GM12878 (cell line): ENCODE data around the gene GSC2. TPM values are rescaled to one million over a fixed set of nuclear protein-coding genes. Genes with fewer than 3 reads are reported as not detected.

Experiments
- ATAC-seq: fragments of 200-7000 bp; cut with Tn5 transposase; 3 replicates; pipeline ENCODE4 v1.9.1; 2020; ENCODE audit warnings: mild to moderate bottlenecking, moderate library complexity
- BruUV-seq: library from RNA; stranded (reverse); fragments of 400-500 nt; replicated peaks from 2 replicates; lab custom pipeline; 2021; lab: Mats Ljungman, UMichigan
- CTCF ChIA-PET: fragments of 300-600 bp; sonication (Branson Sonifier 250); formaldehyde crosslinking; extraction: SDS; loops from one replicate; lab custom pipeline; 2021; ENCODE audit warnings: inconsistent platforms; lab: Yijun Ruan, JAX
- POLR2A ChIA-PET: fragments of 350-600 bp; formaldehyde crosslinking; extraction: SDS; loops from one replicate; lab custom pipeline; 2021; ENCODE audit warnings: inconsistent platforms; lab: Charles Lee
- RAD21 ChIA-PET: fragments of 300-600 bp; sonication (Branson Sonifier 250); formaldehyde crosslinking; loops from one replicate; lab custom pipeline; 2023; ENCODE audit warnings: antibody characterized with exemption; ENCODE audit not compliant: unreplicated experiment; lab: Charles Lee
- SMC1A ChIA-PET: fragments of 300-600 bp; sonication (Branson Sonifier 250); formaldehyde crosslinking; loops from one replicate; lab custom pipeline; 2023; ENCODE audit not compliant: unreplicated experiment, uncharacterized antibody; lab: Charles Lee
- DNase-seq: peaks from one replicate; pipeline ENCODE4 v3.0.0-alpha.2; 2011; ENCODE audit warnings: low read depth, low spot score
- FAIRE-seq: peaks from 3 replicates; lab custom pipeline; 2011; peaks lifted over from hg19 to GRCh38; lab: Jason Lieb, UNC
- H2AFZ ChIP-seq: 2 replicates; pipeline ENCODE4 v1.6.0; 2011; ENCODE audit warnings: low read depth, low read length, control low read depth; ENCODE audit not compliant: control insufficient read depth
- H3K27ac ChIP-seq: 2 replicates; pipeline ENCODE4 v1.5.1; 2011; ENCODE audit warnings: control low read depth; ENCODE audit not compliant: control insufficient read depth, insufficient read depth
- H3K27me3 ChIP-seq, 2 experiments: replicated peaks in 1 of 2; 2 replicates each; pipeline versions ENCODE4 v1.6.0 to v1.6.1; 2011; ENCODE audit warnings: low read length in 1 of 2; ENCODE audit not compliant: control insufficient read depth in 2 of 2, insufficient read depth in 2 of 2
- H3K36me3 ChIP-seq, 2 experiments: 2 replicates each; pipeline ENCODE4 v1.5.1; 2011; ENCODE audit warnings: low read length in 1 of 2; ENCODE audit not compliant: control insufficient read depth in 2 of 2, insufficient read depth in 2 of 2
- H3K4me1 ChIP-seq: 2 replicates; pipeline ENCODE4 v1.6.1; 2011; ENCODE audit warnings: mild to moderate bottlenecking, low read length, moderate library complexity, mixed read lengths; ENCODE audit not compliant: control insufficient read depth, insufficient read depth
- H3K4me2 ChIP-seq: 2 replicates; pipeline ENCODE4 v1.6.0; 2011; ENCODE audit warnings: control low read depth; ENCODE audit not compliant: control insufficient read depth, insufficient read depth
- H3K4me3 ChIP-seq: fragments of 200-600 bp; sonication (generic); 2 replicates; pipeline ENCODE4 v1.5.1; 2016
- H3K79me2 ChIP-seq: 2 replicates; pipeline ENCODE4 v1.6.0; 2011; ENCODE audit warnings: low read length; ENCODE audit not compliant: control insufficient read depth, insufficient read depth
- H3K9ac ChIP-seq: 2 replicates; pipeline ENCODE4 v1.8.0; 2011; ENCODE audit warnings: low read length, control low read depth, mixed read lengths; ENCODE audit not compliant: control insufficient read depth, insufficient read depth
- H3K9me3 ChIP-seq: replicated peaks from 3 replicates; pipeline ENCODE4 v1.5.1; 2011; ENCODE audit warnings: mild to moderate bottlenecking, low read length; ENCODE audit not compliant: control insufficient read depth, insufficient read depth
- H4K20me1 ChIP-seq: 2 replicates; pipeline ENCODE4 v1.6.0; 2011; ENCODE audit not compliant: control insufficient read depth, insufficient read depth
- ETV6 ChIP-seq, 2 experiments: fragments of 450-650 bp in 1 of 2; IDR thresholded peaks in 1 of 2; conservative IDR thresholded peaks in 1 of 2; 2 replicates each; pipeline ENCODE4 v1.6.1; 2014; ENCODE audit warnings: antibody characterized with exemption in 1 of 2, borderline replicate concordance in 1 of 2, low read depth in 1 of 2, mild to moderate bottlenecking in 1 of 2, moderate library complexity in 1 of 2
- MEF2B ChIP-seq: fragments of 450-650 bp; IDR thresholded peaks from 2 replicates; pipeline ENCODE4 v1.6.1; 2018; ENCODE audit warnings: mild to moderate bottlenecking, moderate library complexity; ENCODE audit not compliant: partially characterized antibody, poor library complexity, severe bottlenecking
- MTA2 ChIP-seq: fragments of 450-650 bp; IDR thresholded peaks from 2 replicates; pipeline ENCODE4 v1.6.1; 2016; ENCODE audit warnings: low read depth, mild to moderate bottlenecking, moderate library complexity
- NRF1 ChIP-seq: conservative IDR thresholded peaks from 2 replicates; pipeline ENCODE4 v1.6.1; 2011; ENCODE audit warnings: mild to moderate bottlenecking, low read depth, low read length, improper control_type of control experiment
- RAD51 ChIP-seq: fragments of 450-650 bp; IDR thresholded peaks from 2 replicates; pipeline ENCODE4 v1.6.1; 2016; ENCODE audit warnings: moderate library complexity, mild to moderate bottlenecking, inconsistent platforms
- SREBF2 ChIP-seq: IDR thresholded peaks from 2 replicates; pipeline ENCODE4 v1.6.1; 2012; ENCODE audit warnings: mild to moderate bottlenecking, low read length
- ZNF207 ChIP-seq: fragments of 450-650 bp; IDR thresholded peaks from 2 replicates; pipeline ENCODE4 v1.6.1; 2014; ENCODE audit warnings: antibody characterized with exemption, mild to moderate bottlenecking, borderline replicate concordance
- ZNF24 ChIP-seq: fragments of 450-650 bp; IDR thresholded peaks from 2 replicates; pipeline ENCODE4 v1.6.1; 2017; ENCODE audit warnings: antibody characterized with exemption, mild to moderate bottlenecking
- WGBS: methylation state at CpG from one replicate; pipeline ENCODE4 v1.1.6; 2016; ENCODE audit warnings: low lambda C conversion rate; ENCODE audit not compliant: insufficient replicate concordance, insufficient coverage; ENCODE audit errors: missing lambda C conversion rate; 5-methylcytosine and 5-hydroxymethylcytosine counted together
- in situ Hi-C: fragments of 300-500 bp; cut with MboI; formaldehyde crosslinking; loops from 9 replicates; pipeline ENCODE4 v1.14.3; 2018; ENCODE audit warnings: mixed read lengths
- intact Hi-C: fragments of 100-400 bp; cut with micrococcal nuclease; formaldehyde crosslinking; loops from one replicate; pipeline ENCODE4 v1.14.2; 2022; ENCODE audit not compliant: unreplicated experiment
- polyA plus RNA-seq, 11 experiments: library from polyadenylated mRNA; depleted of rRNA in 4 of 11; unstranded in 6 of 11; stranded (reverse) in 5 of 11; fragments of >200 nt; fragmentation: Nextera tagmentation in 4 of 11; fragmentation: Illumina TruSeq in 1 of 11; extraction: Ambion mirVana in 4 of 11; extraction: Trizol in 1 of 11; gene quantifications; 1 replicate in 1 of 11; 2 replicates in 10 of 11; pipeline versions ENCODE4 v1.2.1 to v1.2.3, GENCODE V29; 2011 to 2016; ENCODE audit warnings: inconsistent platforms in 2 of 11, missing spikeins in 2 of 11, low read depth in 1 of 11
- total RNA-seq, 4 experiments: library from RNA; depleted of rRNA in 3 of 4; stranded (reverse); fragments of >200 nt in 3 of 4; fragmentation: Illumina TruSeq in 1 of 4; extraction: Trizol in 1 of 4; gene quantifications; 2 replicates each; pipeline versions ENCODE4 v1.2.1 to v1.2.3, GENCODE V29; 2013 to 2021
- TF ChIP-seq, protein P1 (sequence below): IDR thresholded peaks from 2 replicates; pipeline ENCODE4 v1.6.1; 2012; ENCODE audit warnings: mild to moderate bottlenecking, low read depth, low read length
- TF ChIP-seq, protein P2 (sequence below): fragments of 150-350 bp; IDR thresholded peaks from 2 replicates; pipeline ENCODE4 v1.6.1; 2016; ENCODE audit warnings: low read depth, low read length
- TF ChIP-seq, protein P3 (sequence below): fragments of 450-650 bp; IDR thresholded peaks from 2 replicates; pipeline ENCODE4 v1.6.1; 2018; ENCODE audit warnings: borderline replicate concordance, mild to moderate bottlenecking; ENCODE audit not compliant: partially characterized antibody
- TF ChIP-seq, protein P4 (sequence below): IDR thresholded peaks from 2 replicates; pipeline ENCODE4 v1.6.1; 2011; ENCODE audit warnings: low read depth, mild to moderate bottlenecking, low read length, moderate library complexity, borderline replicate concordance; ENCODE audit errors: extremely low read depth

Gene GSC2
- total and polyA plus RNA-seq, 10 of the 15 experiments (the other 5 are each of a cell fraction or from before 2014, with no cell fraction given): not detected

DNA sequence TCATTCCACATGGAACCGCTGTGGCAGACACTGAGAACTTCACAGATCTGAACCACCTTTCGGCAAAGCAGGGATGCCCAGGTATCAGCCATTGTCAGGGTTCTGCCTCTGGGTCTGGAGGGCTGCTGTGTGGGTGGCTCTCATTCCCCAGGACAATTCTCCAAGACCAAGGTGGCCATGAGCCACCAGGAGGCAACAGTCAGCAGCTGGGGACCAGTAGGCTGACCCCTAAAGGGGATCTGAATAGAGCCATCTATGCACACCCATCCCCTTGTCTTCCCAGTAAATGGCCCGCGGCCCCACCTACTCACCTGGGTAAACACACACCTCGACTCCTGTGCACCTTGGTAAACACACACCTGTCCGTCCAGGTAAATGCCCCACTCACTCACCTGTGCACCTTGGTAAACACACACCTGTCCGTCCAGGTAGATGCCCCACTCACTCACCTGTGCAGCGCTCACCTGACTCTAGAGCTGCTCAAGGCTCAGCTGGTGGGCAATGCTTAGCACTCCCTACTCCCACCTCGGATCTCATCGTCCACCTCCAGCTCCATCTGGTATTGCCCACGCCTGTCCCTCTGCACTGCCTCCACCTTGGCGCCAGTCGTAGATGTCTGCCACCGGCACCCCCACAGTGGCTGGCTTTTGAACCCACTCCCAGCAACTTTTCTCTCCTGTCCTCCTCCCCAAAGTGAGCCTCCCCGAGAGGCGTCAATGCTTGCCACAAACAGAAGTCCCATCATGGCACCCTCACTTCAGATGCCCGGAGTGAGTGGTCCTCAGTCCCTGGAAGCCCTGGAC lies 18.2 kb upstream of the GSC2 start:
- Histone ChIP-seq H3K79me2 (peaks cover 21% of the 10 kb centered on the region), H3K27me3 (peaks cover 5 to 11% of the 10 kb centered on the region in 2 experiments; a peak in 3 of 4 replicates), H2AFZ (no peak overlapping the region), H4K20me1 (no peaks in the 10 kb centered on the region), H3K4me1 (peaks cover 13% of the 10 kb centered on the region), H3K4me3 (no peak overlapping the region), H3K36me3 (no peaks in the 10 kb centered on the region), H3K9me3 (no peaks in the 10 kb centered on the region), H3K4me2 (no peak overlapping the region), H3K27ac (no peak overlapping the region), H3K9ac (no peak overlapping the region)
- RAD21 ChIA-PET: no interaction called here
- no peak for ATAC-seq
- BruUV-seq: no TSS peak
- intact Hi-C loops (no loop called here), in situ Hi-C loops (no loop called here)
- 53% methylated on average over 17 of the region's 17 CpGs for WGBS
- CTCF ChIA-PET: interaction anchor here (1.8 kb wide), 1 partner anchor 11 kb away, joined by 4 read pairs; no protein-coding TSS in a partner anchor
- POLR2A ChIA-PET: no interaction called here
- SMC1A ChIA-PET: no interaction called here
- FAIRE-seq: no peak
- DNase-seq: no peak
- TF ChIP-seq MTA2 (no peak), ZNF207 (no peak), SREBF2 (no peak), MEF2B (no peak), NRF1 (no peak), ZNF24 (no peak), RAD51 (no peak), ETV6 (conservative IDR thresholded peaks at IDR 0.05 in 1 of 2, IDR thresholded peaks at IDR 0.05 in 1 of 2; ENCODE audit: borderline replicate concordance in 1 of 2, low read depth in 1 of 2) (no peak)
- TF ChIP-seq, protein P1, sequence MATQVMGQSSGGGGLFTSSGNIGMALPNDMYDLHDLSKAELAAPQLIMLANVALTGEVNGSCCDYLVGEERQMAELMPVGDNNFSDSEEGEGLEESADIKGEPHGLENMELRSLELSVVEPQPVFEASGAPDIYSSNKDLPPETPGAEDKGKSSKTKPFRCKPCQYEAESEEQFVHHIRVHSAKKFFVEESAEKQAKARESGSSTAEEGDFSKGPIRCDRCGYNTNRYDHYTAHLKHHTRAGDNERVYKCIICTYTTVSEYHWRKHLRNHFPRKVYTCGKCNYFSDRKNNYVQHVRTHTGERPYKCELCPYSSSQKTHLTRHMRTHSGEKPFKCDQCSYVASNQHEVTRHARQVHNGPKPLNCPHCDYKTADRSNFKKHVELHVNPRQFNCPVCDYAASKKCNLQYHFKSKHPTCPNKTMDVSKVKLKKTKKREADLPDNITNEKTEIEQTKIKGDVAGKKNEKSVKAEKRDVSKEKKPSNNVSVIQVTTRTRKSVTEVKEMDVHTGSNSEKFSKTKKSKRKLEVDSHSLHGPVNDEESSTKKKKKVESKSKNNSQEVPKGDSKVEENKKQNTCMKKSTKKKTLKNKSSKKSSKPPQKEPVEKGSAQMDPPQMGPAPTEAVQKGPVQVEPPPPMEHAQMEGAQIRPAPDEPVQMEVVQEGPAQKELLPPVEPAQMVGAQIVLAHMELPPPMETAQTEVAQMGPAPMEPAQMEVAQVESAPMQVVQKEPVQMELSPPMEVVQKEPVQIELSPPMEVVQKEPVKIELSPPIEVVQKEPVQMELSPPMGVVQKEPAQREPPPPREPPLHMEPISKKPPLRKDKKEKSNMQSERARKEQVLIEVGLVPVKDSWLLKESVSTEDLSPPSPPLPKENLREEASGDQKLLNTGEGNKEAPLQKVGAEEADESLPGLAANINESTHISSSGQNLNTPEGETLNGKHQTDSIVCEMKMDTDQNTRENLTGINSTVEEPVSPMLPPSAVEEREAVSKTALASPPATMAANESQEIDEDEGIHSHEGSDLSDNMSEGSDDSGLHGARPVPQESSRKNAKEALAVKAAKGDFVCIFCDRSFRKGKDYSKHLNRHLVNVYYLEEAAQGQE: no peak
- TF ChIP-seq, protein P2, sequence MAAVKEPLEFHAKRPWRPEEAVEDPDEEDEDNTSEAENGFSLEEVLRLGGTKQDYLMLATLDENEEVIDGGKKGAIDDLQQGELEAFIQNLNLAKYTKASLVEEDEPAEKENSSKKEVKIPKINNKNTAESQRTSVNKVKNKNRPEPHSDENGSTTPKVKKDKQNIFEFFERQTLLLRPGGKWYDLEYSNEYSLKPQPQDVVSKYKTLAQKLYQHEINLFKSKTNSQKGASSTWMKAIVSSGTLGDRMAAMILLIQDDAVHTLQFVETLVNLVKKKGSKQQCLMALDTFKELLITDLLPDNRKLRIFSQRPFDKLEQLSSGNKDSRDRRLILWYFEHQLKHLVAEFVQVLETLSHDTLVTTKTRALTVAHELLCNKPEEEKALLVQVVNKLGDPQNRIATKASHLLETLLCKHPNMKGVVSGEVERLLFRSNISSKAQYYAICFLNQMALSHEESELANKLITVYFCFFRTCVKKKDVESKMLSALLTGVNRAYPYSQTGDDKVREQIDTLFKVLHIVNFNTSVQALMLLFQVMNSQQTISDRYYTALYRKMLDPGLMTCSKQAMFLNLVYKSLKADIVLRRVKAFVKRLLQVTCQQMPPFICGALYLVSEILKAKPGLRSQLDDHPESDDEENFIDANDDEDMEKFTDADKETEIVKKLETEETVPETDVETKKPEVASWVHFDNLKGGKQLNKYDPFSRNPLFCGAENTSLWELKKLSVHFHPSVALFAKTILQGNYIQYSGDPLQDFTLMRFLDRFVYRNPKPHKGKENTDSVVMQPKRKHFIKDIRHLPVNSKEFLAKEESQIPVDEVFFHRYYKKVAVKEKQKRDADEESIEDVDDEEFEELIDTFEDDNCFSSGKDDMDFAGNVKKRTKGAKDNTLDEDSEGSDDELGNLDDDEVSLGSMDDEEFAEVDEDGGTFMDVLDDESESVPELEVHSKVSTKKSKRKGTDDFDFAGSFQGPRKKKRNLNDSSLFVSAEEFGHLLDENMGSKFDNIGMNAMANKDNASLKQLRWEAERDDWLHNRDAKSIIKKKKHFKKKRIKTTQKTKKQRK: no peak
- TF ChIP-seq, protein P3, sequence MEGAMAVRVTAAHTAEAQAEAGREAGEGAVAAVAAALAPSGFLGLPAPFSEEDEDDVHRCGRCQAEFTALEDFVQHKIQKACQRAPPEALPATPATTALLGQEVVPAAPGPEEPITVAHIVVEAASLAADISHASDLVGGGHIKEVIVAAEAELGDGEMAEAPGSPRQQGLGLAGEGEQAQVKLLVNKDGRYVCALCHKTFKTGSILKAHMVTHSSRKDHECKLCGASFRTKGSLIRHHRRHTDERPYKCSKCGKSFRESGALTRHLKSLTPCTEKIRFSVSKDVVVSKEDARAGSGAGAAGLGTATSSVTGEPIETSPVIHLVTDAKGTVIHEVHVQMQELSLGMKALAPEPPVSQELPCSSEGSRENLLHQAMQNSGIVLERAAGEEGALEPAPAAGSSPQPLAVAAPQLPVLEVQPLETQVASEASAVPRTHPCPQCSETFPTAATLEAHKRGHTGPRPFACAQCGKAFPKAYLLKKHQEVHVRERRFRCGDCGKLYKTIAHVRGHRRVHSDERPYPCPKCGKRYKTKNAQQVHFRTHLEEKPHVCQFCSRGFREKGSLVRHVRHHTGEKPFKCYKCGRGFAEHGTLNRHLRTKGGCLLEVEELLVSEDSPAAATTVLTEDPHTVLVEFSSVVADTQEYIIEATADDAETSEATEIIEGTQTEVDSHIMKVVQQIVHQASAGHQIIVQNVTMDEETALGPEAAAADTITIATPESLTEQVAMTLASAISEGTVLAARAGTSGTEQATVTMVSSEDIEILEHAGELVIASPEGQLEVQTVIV: no peak
- TF ChIP-seq, protein P4, sequence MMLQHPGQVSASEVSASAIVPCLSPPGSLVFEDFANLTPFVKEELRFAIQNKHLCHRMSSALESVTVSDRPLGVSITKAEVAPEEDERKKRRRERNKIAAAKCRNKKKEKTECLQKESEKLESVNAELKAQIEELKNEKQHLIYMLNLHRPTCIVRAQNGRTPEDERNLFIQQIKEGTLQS: no peak
